Measurements from ENCODE around the gene PDE4A. TPM values are rescaled to one million over a fixed set of nuclear protein-coding genes. Genes with fewer than 3 reads are reported as not detected.

The PDE4A gene
- total RNA-seq, 1 experiment from 2014 or later, result 3.7 TPM

- H3K4me1 ChIP-seq, result no peaks in the 10 kb centered on the region
- intact Hi-C loops (cut with micrococcal nuclease; ENCODE audit: unreplicated experiment), result no loop called here
- H3K36me3 Mint-ChIP-seq (ENCODE audit: insufficient read depth, unreplicated experiment), result no peaks in the 10 kb centered on the region
- ChIA-PET POLR2A (interaction anchor here (0.7 kb wide), 1 partner anchor 328 kb away, joined by 8 read pairs; no protein-coding TSS in a partner anchor), CTCF (no interaction called here)
- TF ChIP-seq CTCF (IDR thresholded peaks at IDR 0.05; ENCODE audit: insufficient read depth in 1 of 2, low read depth in 1 of 2, low read length in 1 of 2, severe bottlenecking in 1 of 2, unreplicated experiment in 1 of 2), result no peak
- no TSS peak for BruUV-seq (replicated peaks)
- no peaks in the 10 kb centered on the region for H3K9me3 Mint-ChIP-seq (ENCODE audit: unreplicated experiment)
- H3K9me3 ChIP-seq, result no peaks in the 10 kb centered on the region
- no peak overlapping the region for H3K4me3 ChIP-seq (ENCODE audit: low read depth, low read length)
- no peaks in the 10 kb centered on the region for H3K4me1 Mint-ChIP-seq (ENCODE audit: low read depth, unreplicated experiment)
- H3K4me3 Mint-ChIP-seq (ENCODE audit: unreplicated experiment), result peak overlapping the region; percentile 76
- no peak overlapping the region for H3K27ac Mint-ChIP-seq (ENCODE audit: unreplicated experiment)
- H3K27me3 ChIP-seq (replicated peaks; ENCODE audit: control insufficient read depth, insufficient read depth, low read length), result no peaks in the 10 kb centered on the region
- no peaks in the 10 kb centered on the region for H3K36me3 ChIP-seq (ENCODE audit: control insufficient read depth, insufficient read depth, low read length)
- peaks cover 9% of the 10 kb centered on the region for H3K27me3 Mint-ChIP-seq (ENCODE audit: insufficient read depth, unreplicated experiment)
- no peak for DNase-seq
These were observed 11.8 kb downstream of the PDE4A start for GRCh38 chr19:10431943-10432735.

GRCh38 chr19:10432736-10433130 lies 12.4 kb downstream of the PDE4A start:
- no TSS peak for BruUV-seq (replicated peaks)
- CTCF ChIA-PET, result no interaction called here
- no peak for TF ChIP-seq CTCF (IDR thresholded peaks at IDR 0.05; ENCODE audit: insufficient read depth in 1 of 2, low read depth in 1 of 2, low read length in 1 of 2, severe bottlenecking in 1 of 2, unreplicated experiment in 1 of 2)

GRCh38 chr19:10433131-10433536 lies 12.8 kb downstream of the PDE4A start:
- ChIA-PET POLR2A (no interaction called here), CTCF (no interaction called here)
- Histone ChIP-seq H3K4me3 (ENCODE audit: low read depth, low read length) (no peak overlapping the region), H3K9me3 (no peaks in the 10 kb centered on the region), H3K4me1 (no peaks in the 10 kb centered on the region), H3K27me3 (replicated peaks; ENCODE audit: control insufficient read depth, insufficient read depth, low read length) (no peaks in the 10 kb centered on the region), H3K36me3 (ENCODE audit: control insufficient read depth, insufficient read depth, low read length) (no peaks in the 10 kb centered on the region)
- Mint-ChIP-seq H3K4me3 (ENCODE audit: unreplicated experiment) (no peak overlapping the region), H3K9me3 (ENCODE audit: unreplicated experiment) (no peaks in the 10 kb centered on the region), H3K4me1 (ENCODE audit: low read depth, unreplicated experiment) (no peaks in the 10 kb centered on the region), H3K27me3 (ENCODE audit: insufficient read depth, unreplicated experiment) (peaks cover 8% of the 10 kb centered on the region), H3K36me3 (ENCODE audit: insufficient read depth, unreplicated experiment) (no peaks in the 10 kb centered on the region), H3K27ac (ENCODE audit: unreplicated experiment) (no peak overlapping the region)
- TF ChIP-seq CTCF (IDR thresholded peaks at IDR 0.05; ENCODE audit: insufficient read depth in 1 of 2, low read depth in 1 of 2, low read length in 1 of 2, severe bottlenecking in 1 of 2, unreplicated experiment in 1 of 2), result no peak
- BruUV-seq (replicated peaks), result no TSS peak
- intact Hi-C loops (cut with micrococcal nuclease; ENCODE audit: unreplicated experiment), result no loop called here
- DNase-seq, result no peak

More at GRCh38 chr19:10432736-10433130, 12.4 kb downstream of the PDE4A start:
- Mint-ChIP-seq H3K36me3 (ENCODE audit: insufficient read depth, unreplicated experiment) (no peaks in the 10 kb centered on the region), H3K4me1 (ENCODE audit: low read depth, unreplicated experiment) (no peaks in the 10 kb centered on the region), H3K4me3 (ENCODE audit: unreplicated experiment) (no peak overlapping the region), H3K9me3 (ENCODE audit: unreplicated experiment) (no peaks in the 10 kb centered on the region), H3K27me3 (ENCODE audit: insufficient read depth, unreplicated experiment) (peaks cover 8% of the 10 kb centered on the region), H3K27ac (ENCODE audit: unreplicated experiment) (no peak overlapping the region)
- Histone ChIP-seq H3K36me3 (ENCODE audit: control insufficient read depth, insufficient read depth, low read length) (no peaks in the 10 kb centered on the region), H3K9me3 (no peaks in the 10 kb centered on the region), H3K27me3 (replicated peaks; ENCODE audit: control insufficient read depth, insufficient read depth, low read length) (no peaks in the 10 kb centered on the region), H3K4me1 (no peaks in the 10 kb centered on the region), H3K4me3 (ENCODE audit: low read depth, low read length) (no peak overlapping the region)
- intact Hi-C loops (cut with micrococcal nuclease; ENCODE audit: unreplicated experiment), result no loop called here
- DNase-seq, result no peak
- POLR2A ChIA-PET, result no interaction called here
